GM12891 (cell line): ENCODE data around the gene SCNN1B.
"Not testable (repeated sequence)": the region's sequence is repeated elsewhere in the genome, so short reads cannot be mapped to it uniquely, and the experiment has no call there.

ENCODE experiments used
- DNase-seq: peaks from one replicate; pipeline ENCODE4 v3.0.0; 2011; ENCODE audit warnings: low spot score; ENCODE audit not compliant: insufficient read length
- FAIRE-seq: peaks from 2 replicates; lab custom pipeline; 2011; peaks lifted over from hg19 to GRCh38; lab: Jason Lieb, UNC
- PAX5 ChIP-seq: IDR thresholded peaks from 2 replicates; pipeline ENCODE4 v1.6.1; 2011; ENCODE audit warnings: low read length, moderate library complexity, mild to moderate bottlenecking; ENCODE audit not compliant: insufficient read depth, severe bottlenecking
- POLR2A ChIP-seq: IDR thresholded peaks from 2 replicates; pipeline ENCODE4 v1.6.1; 2011; ENCODE audit warnings: low read depth, low read length, control low read depth
- POLR2AphosphoS5 ChIP-seq: IDR thresholded peaks from 2 replicates; pipeline ENCODE4 v1.6.1; 2011; ENCODE audit warnings: low read depth, low read length, control low read depth
- POU2F2 ChIP-seq: IDR thresholded peaks from 2 replicates; pipeline ENCODE4 v1.6.1; 2011; ENCODE audit warnings: low read depth, mild to moderate bottlenecking, control low read depth, low read length, moderate library complexity
- SPI1 ChIP-seq: IDR thresholded peaks from 2 replicates; pipeline ENCODE4 v1.6.1; 2011; ENCODE audit warnings: low read depth, low read length, control low read depth
- TAF1 ChIP-seq: IDR thresholded peaks from 2 replicates; pipeline ENCODE4 v1.6.1; 2011; ENCODE audit warnings: low read depth, low read length, control low read depth

The SCNN1B gene

DNA sequence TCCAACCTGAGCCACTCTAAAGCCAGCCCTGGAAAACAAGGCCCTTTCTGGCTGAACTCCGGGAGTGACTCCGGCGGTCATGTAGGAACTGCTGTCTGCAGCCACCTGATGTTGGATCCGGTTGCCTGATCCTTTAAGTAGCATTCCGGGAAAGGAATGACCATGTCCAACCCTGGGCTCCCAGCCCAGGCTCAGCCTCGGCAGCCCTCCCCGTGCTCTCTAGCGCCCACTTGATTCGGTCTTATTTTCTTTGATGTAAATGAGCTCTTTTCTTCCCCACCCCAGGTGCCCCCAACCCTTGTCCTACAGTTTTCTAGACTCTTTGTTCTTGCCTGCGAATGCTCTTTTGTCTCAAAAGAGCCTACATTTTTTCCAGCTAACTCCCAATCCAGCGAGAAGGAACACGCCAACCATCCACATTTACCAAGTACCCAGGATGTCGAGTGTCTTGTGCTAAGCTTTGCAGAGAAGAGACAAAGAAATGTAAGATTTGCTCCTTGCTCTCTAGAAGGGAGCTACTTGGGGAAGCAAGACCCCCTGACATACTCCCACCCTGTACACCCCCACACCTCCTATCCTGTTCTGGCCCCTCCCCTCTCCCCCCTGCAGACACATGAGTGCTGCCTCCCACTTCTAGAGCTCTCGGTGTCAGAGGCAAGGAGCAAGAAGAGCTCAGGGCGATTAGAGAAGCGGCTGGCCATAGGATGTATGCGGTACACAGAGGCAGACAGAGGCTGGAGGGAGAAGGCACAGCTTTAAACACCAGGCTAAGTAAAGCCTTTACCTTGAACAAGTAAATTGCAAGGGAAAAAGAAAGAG is 97.1 kb downstream of the SCNN1B start:
- no peak for TF ChIP-seq POU2F2
- no peak for TF ChIP-seq TAF1
- TF ChIP-seq PAX5: no peak
- no peak for TF ChIP-seq POLR2A
- no peak for TF ChIP-seq SPI1
- TF ChIP-seq POLR2AphosphoS5: no peak
- DNase-seq: no peak
- no peak for FAIRE-seq

DNA sequence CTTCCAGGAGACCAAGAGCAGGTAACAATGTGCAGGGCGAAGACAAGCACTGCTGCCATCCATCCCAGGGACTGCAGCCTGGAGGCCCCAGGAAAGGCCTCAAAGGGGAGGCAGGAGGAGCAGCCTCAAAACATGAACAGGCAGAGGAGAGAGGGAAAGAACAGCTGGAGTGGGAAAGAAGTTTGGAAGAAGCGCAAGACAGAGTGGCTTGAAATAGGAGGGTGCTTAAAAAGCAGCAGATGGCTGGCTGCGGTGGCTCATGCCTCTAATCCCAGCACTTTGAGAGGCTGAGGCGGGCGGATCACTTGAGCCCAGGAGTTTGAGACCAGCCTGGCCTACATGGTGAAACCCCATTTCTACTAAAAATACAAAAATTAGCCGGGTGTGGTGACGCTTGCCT is 98.3 kb downstream of the SCNN1B start:
- not testable (repeated sequence) for FAIRE-seq, DNase-seq

DNA sequence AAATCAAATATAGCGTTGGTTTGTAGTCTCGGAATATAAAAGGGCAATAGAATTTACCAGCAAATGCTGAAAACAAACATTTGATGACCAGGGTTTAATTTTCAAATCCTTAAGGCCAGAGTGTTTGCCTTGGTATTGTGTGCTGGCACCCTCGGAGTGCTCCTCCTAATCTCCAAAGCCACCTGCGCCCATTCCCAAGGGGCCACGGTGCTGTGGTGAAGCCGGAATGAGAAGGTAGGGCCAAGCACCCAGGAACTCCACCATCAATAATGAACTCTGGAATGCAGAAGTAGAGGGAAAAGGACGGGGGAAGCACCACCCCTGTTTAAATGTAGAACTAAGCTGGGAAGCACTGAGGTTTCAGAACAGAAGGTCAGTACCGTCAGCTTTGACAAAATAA is 99.0 kb downstream of the SCNN1B start:
- DNase-seq (no peak), FAIRE-seq (no peak)
- TF ChIP-seq POU2F2: no peak
- no peak for TF ChIP-seq SPI1
- TF ChIP-seq POLR2A: no peak
- TF ChIP-seq TAF1: no peak
- TF ChIP-seq POLR2AphosphoS5: no peak
- no peak for TF ChIP-seq PAX5

DNA sequence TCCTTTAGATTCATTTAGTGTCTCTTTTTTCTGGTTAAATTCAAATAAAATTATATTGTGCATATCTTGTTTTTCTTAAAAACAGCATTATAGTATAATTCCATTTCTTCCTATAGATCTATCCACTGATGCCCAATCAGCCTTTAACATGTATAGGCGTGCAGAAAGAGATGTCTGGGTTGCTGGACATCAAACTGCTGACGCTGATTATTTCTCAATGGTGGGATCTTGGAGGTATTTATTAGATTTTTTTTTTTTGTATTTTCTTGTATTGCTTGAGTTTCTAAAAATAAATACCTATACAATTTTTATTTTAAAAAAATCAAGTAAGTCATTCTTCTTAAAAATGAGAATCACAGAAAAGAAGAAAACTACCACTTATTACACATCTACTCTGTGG is 100.0 kb downstream of the SCNN1B start:
- no peak for FAIRE-seq
- TF ChIP-seq TAF1: no peak
- no peak for TF ChIP-seq POU2F2
- TF ChIP-seq SPI1: no peak
- TF ChIP-seq POLR2A: no peak
- no peak for TF ChIP-seq POLR2AphosphoS5
- TF ChIP-seq PAX5: no peak
- DNase-seq: no peak

DNA sequence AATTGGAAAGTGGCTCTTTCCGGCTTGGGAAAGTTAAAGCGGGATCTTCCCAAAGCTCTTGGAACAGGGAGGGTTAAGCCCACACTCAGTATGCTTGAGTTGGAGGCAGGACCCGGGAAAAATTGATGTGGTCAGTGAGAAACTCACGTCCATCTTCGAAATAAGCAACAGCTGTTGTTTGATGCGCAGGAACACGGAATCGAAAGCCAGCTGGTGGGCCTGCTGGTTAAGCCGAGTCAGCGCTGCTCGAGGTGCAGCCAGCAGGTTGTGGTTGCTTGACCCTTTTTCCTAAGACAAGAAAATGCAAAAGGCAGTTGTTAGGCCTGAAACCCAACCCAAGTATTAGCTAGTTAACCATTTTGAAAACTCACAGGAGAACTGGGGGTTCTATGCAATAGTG is 101.4 kb downstream of the SCNN1B start:
- TF ChIP-seq SPI1 (no peak), TAF1 (no peak), POLR2A (no peak), PAX5 (no peak), POLR2AphosphoS5 (no peak), POU2F2 (no peak)
- DNase-seq (no peak), FAIRE-seq (no peak)

DNA sequence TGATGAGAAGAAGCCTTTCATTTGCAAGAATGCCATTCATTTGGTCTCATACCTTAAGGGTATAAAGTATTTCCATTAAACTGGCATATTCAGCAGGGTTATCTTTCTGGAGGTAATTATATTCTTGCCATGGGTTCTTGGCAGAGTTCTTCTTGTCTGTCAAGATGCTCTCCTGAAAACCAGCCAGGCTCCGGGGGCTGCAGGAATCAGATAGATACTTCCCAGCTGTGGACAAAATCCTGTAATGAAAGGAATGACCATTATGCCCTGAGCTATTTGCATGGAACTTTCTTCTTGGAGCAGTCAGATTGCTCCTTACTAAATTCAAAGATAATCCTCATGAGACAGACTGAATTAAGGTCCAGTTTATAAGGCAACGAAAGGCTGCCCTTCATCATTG is 103.9 kb downstream of the SCNN1B start:
- DNase-seq: no peak
- no peak for FAIRE-seq
- TF ChIP-seq SPI1 (no peak), POLR2A (no peak), POLR2AphosphoS5 (no peak)

DNA sequence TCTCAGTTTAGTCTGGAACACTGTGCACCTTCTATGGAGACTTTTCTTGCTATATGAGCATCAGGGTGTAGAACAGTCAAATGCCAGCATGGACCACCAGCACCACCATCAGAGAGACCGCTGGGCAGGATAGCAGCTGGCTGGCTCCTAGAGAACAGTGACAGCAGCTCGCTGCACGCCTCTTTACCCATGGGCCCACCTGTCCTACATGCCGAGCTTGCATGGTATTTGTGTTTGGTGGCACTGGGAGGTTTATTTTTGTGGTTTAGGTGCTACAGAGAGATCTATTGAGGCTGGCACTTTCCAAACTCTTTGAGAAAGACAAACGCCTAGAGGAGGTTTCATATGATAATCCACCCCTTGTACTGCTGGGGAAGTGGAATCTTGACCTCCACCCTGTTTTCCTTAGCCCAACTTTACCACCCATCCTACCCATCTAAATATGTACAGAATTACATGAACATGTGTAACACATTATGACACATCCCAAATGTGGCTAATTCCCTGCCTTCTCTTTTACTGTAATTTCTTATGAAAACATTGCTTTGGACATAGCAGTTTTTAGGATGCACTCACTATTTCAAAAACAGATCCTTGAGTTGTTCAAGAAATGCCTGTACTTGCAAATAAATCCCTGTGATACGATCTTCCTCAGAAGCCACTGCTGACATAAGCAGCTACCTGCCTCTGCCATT is 104.6 kb downstream of the SCNN1B start:
- TF ChIP-seq POU2F2 (no peak), SPI1 (no peak), PAX5 (no peak)
- DNase-seq (no peak), FAIRE-seq (no peak)

DNA sequence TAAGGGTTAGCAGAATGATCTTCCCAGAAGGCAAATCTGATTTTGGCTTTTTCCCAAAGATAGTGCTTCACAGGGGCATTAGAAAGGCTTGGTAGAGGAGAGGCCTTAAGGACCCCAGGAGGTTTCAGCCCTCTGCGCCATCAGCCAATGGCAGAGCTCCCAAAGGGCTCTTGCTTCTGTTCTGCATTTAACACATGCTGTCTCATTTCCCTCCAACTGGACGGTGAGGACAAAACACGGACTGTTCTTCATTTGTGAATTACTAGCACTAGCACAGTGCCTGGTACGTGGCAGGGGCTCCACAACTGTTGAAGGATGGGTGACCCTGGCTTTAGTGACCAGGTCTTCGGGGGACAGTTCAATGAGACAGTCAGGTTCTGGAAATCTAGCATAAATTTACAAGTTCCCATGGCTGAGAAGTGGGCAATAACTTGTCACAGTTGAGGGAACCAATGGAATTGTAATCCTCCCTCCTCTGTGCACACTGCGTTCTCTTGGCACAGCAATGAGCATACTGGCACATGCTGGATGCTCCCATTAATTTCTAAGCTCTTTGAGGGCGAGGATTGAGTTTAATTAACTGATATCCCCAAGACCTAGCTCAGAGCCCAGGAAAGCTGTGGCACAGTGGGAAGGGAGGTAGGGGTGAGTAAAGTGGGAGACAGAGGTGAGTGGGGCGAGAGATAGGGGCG is 105.5 kb downstream of the SCNN1B start:
- TF ChIP-seq POLR2A (no peak), POU2F2 (no peak), PAX5 (no peak), SPI1 (no peak), POLR2AphosphoS5 (no peak)
- FAIRE-seq (no peak), DNase-seq (no peak)

DNA sequence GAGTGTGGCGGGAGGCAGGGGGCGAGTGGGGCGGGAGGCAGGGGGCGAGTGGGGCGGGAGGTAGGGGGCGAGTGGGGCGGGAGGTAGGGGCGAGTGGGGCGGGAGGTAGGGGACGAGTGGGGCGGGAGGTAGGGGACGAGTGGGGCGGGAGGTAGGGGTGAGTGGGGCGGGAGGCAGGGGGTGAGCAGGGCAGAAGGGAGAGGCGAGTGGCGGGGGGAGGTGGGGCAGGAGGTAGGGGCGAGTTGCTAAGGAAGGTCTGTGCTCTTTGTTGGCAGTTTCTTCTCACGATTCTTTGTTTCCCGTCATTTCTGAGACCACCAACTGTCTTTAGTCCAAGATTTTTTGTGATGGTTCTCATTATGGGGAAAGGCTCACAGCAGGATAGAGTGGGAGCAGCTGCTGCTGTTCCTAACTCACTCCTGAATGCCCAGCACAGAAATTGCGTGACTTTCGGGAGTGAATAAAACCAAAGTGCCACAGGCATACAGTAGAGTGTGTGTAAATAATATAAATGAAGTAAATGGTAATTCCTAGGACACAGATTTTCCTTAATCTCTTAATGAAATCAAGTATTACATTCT is 106.2 kb downstream of the SCNN1B start:
- DNase-seq: no peak
- FAIRE-seq: no peak
- TF ChIP-seq POLR2AphosphoS5: no peak
- no peak for TF ChIP-seq TAF1
- no peak for TF ChIP-seq SPI1
- no peak for TF ChIP-seq PAX5

DNA sequence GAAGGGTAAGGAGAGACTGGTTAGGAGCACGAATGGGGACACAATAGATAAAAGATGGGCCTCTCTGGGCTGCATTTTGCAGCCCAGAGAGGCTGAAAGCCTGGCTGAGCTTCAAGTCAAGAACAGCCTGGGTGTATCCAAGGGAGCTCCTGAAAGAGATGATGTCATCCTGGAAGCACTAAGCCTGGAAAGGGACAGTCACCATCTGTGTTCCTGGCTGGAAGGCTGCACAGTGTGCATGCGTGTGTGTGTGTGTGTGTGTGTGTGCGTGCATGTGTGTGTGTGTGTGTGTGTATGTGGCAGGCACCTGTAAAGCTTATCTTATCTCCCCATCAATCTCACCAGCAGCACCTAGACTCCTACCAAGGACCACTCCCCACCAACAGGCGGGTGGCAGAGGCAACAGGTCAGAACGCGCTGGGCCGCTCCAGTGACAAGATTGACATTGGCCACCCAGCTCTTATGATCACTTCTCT is 106.8 kb downstream of the SCNN1B start:
- TF ChIP-seq PAX5 (no peak), POU2F2 (no peak), POLR2AphosphoS5 (no peak), SPI1 (no peak), TAF1 (no peak), POLR2A (no peak)
- FAIRE-seq: no peak
- no peak for DNase-seq
